Epithelial cell of esophagus (primary cell): Measurements from ENCODE around the gene CXCR3.

Source experiments
- DNase-seq: peaks from one replicate; pipeline ENCODE4 v3.0.0; 2010; ENCODE audit warnings: low read depth
- H3K4me3 ChIP-seq: 2 replicates; pipeline ENCODE4 v1.5.1; 2011; ENCODE audit warnings: mild to moderate bottlenecking, low read length, control low read depth
- CTCF ChIP-seq: IDR thresholded peaks from 2 replicates; pipeline ENCODE4 v1.5.1; 2011; ENCODE audit warnings: low read depth, mild to moderate bottlenecking, low read length, control low read depth, inconsistent platforms; ENCODE audit not compliant: insufficient read depth; ENCODE audit errors: missing control alignments

CXCR3 gene

DNA sequence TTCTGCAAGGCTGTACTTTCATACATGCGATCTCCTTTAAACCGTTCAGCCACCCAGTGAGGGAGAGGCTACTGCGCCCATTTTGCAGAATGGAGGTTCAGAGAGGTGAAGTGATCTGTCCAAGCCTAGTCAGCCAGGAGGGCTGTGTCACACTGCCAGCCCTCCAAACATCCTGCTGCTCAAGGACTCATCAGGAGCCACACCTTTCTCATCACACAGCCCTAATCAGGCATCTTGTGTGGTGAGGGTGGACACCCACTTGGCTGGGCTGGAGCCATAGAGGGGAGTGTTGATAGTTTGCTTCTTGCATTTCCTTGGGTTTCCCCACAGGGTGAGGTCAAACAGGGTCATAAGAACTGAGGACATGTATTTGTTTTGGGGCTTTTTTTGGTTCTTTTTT lies 5.4 kb upstream of the CXCR3 start:
- TF ChIP-seq CTCF: no peak
- no peak for DNase-seq
- H3K4me3 ChIP-seq: no peak overlapping the region

GRCh38 chrX:71622576-71623450 lies 4.5 kb upstream of the CXCR3 start:
- peak; percentile 41 for DNase-seq
- H3K4me3 ChIP-seq: no peak overlapping the region
- peak; percentile 43 for TF ChIP-seq CTCF

- no peak for DNase-seq
- no peak overlapping the region for H3K4me3 ChIP-seq
- no peak for TF ChIP-seq CTCF
Observed at GRCh38 chrX:71622032-71622575, 3.8 kb upstream of the CXCR3 start.

GRCh38 chrX:71621603-71622002 lies 3.3 kb upstream of the CXCR3 start:
- no peak for DNase-seq
- no peak for TF ChIP-seq CTCF
- no peak overlapping the region for H3K4me3 ChIP-seq

DNA sequence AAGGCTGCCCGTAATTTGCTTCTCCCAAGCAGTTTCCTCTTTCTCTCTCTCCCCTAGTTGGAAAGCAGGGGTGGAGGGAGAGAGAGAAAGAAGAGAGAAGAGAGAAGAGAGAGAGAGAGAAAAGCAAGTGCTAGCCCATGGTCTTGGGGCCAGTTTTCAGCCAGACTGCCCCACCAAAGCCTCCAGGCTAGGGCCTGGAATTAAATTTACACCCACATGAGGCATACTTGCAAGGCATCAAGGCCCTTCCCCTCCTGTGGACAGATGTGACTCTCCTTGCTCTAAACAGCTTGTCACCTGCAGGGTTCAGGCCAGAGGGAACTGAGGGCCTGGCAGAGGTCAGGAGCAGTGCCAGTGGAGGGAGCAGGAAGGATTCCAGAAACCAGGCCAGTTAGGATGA lies 1.7 kb upstream of the CXCR3 start:
- no peak for TF ChIP-seq CTCF
- no peak overlapping the region for H3K4me3 ChIP-seq
- DNase-seq: no peak

DNA sequence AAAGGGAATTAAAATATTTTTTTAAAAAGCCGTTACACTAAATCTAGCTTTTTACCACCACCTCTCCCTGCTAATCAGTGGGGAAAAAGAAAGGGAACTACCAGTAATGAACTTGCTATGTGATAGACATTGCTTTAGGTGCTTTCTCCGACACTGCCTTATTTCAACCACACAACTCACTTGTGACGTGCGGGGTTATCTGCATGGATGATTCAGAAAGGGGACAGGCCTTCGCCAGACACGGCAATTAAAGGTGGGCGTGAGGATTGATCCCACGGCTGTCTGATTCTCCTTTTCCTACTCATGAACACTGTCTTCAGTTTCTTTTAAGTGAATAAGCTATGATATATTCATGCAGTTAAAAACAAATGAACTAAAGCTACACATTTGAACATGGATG lies 882 bp upstream of the CXCR3 start:
- TF ChIP-seq CTCF: no peak
- no peak overlapping the region for H3K4me3 ChIP-seq
- no peak for DNase-seq
